Kidney (tissue), 14 donors: ENCODE data around the gene TMEM101. TPM values are rescaled to one million over a fixed set of nuclear protein-coding genes. Genes with fewer than 3 reads are reported as not detected.
A peak's percentile ranks its signal among the peaks of the same experiment; 100 is the strongest.

Source experiments
- DNase-seq, 5 donors: peaks; one replicate each; pipeline ENCODE4 v3.0.0-alpha.2; 2013 to 2020
- FAIRE-seq: peaks from 2 replicates; lab custom pipeline; 2012; peaks lifted over from hg19 to GRCh38; lab: Jason Lieb, UNC
- H3K27ac ChIP-seq, 2 donors: one replicate each; pipeline ENCODE4 v1.7.0; 2013; ENCODE audit warnings: low read depth in 2 of 2, low read length in 2 of 2, inconsistent platforms in 1 of 2
- H3K27me3 ChIP-seq: one replicate; pipeline ENCODE4 v1.7.1; 2013; ENCODE audit warnings: low read length, inconsistent platforms; ENCODE audit not compliant: control insufficient read depth, insufficient read depth
- H3K36me3 ChIP-seq, 3 donors: one replicate each; pipeline versions ENCODE4 v1.7.0 to v1.7.1; 2013; ENCODE audit warnings: low read length in 3 of 3, control low read depth in 1 of 3, inconsistent platforms in 1 of 3; ENCODE audit not compliant: insufficient read depth in 3 of 3, control insufficient read depth in 2 of 3
- H3K4me1 ChIP-seq, 3 donors: one replicate each; pipeline versions ENCODE4 v1.7.0 to v1.7.1; 2013; ENCODE audit warnings: low read length in 3 of 3, inconsistent platforms in 1 of 3, low read depth in 1 of 3; ENCODE audit not compliant: control insufficient read depth in 2 of 3, insufficient read depth in 2 of 3
- H3K4me3 ChIP-seq, 3 donors: one replicate each; pipeline versions ENCODE4 v1.7.0 to v1.8.1; 2013; ENCODE audit warnings: low read length in 3 of 3, control low read depth in 1 of 3, inconsistent platforms in 1 of 3
- H3K9ac ChIP-seq, 3 donors: one replicate each; pipeline versions ENCODE4 v1.7.0 to v1.7.1; 2013; ENCODE audit warnings: low read length in 3 of 3, control low read depth in 1 of 3, inconsistent platforms in 1 of 3
- H3K9me3 ChIP-seq, 3 donors: one replicate each; pipeline versions ENCODE4 v1.7.0 to v1.7.1; 2013; ENCODE audit warnings: low read length in 3 of 3, control low read depth in 1 of 3, inconsistent platforms in 1 of 3; ENCODE audit not compliant: control insufficient read depth in 2 of 3, insufficient read depth in 1 of 3
- intact Hi-C: fragments of 100-400 bp; cut with DNase I; formaldehyde crosslinking; loops from one replicate; pipeline ENCODE4 v1.11.1; 2022
- polyA plus RNA-seq: library from polyadenylated mRNA; stranded (reverse); fragments of 350-450 nt; fragmentation: Illumina TruSeq; extraction: RNeasy Lipid Tissue Mini Kit (QIAGEN cat#74804); gene quantifications from one replicate; pipeline ENCODE4 v1.2.3, GENCODE V29; 2014; ENCODE audit warnings: low read depth, low replicate concordance; ENCODE audit not compliant: insufficient read depth
- total RNA-seq: library from RNA; stranded (reverse); fragmentation: NEBNext Ultra II Directional; extraction: Animal tissue kit (Norgen Biotek cat#: 25700); gene quantifications from one replicate; pipeline ENCODE4 v1.2.1, GENCODE V29; 2021
- TF ChIP-seq, protein P1 (sequence below): IDR thresholded peaks from 3 replicates; pipeline ENCODE4 v1.5.1; 2012; ENCODE audit warnings: mild to moderate bottlenecking, moderate library complexity, borderline replicate concordance; ENCODE audit not compliant: insufficient read depth; ENCODE audit errors: extremely low read depth
- donor health status: control.
- donor health status: control.
- donor health status: control.
- donor health status: control.
- donor health status: control.
- donor health status: DM: yes; HTN: yes; CAD: no.
- donor health status: Normal renal cell carcinoma (clear cell type).

TMEM101 gene
- total and polyA plus RNA-seq, 2 donors from 2014 or later: 31.2 to 111 TPM

DNA sequence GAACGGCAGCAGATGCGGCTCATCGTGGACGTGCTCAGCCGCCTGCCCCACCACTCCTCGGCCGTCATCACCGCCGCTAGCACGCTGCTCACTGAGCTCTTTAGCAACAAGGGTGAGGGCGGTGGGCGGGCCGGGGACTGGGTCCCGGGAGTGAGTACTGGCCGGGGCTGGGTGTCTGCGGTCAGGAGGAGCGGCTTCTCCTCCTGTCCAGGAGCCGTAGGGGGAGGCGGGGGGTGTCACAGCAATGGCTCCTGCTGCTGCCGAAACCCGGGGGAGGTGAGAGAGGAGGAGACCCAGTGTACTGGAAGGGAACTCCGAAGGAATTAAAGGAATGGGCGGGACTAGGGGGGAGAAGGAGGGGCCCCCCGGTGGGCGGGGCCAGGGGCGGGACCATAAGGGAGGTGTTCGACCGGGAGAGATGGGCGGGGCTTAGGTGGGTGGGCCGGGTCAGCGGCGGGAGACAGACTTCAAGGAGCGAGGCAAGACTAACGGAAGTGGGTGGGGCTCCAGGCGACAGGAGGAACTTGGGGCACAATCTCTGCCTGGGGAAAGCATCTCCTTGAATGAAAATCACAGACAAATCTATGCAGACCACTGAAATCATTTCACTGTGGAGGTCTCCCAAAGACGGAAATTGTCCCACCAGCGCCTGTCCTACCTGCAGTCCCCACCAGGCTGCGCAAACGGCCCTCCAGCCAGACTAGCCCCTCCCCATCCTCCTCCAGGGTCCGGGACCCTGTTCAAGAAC is 8.0 kb downstream of the TMEM101 start:
- Histone ChIP-seq H3K27me3 (peaks cover 8% of the 10 kb centered on the region), H3K36me3 (peaks cover 0 to 9% (median 7%) of the 10 kb centered on the region in 3 donors), H3K4me3 (peak overlapping the region; percentile 70 to 75 (median 70)), H3K9me3 (no peaks in the 10 kb centered on the region), H3K4me1 (peaks cover 0 to 29% (median 0%) of the 10 kb centered on the region in 3 donors), H3K9ac (peak overlapping the region in 2 of 3 donors; percentile 56 to 60), H3K27ac (peak overlapping the region; percentile 41 to 74)
- intact Hi-C loops: no loop called here
- peak; percentile 97 to 100 (median 98) for DNase-seq
- TF ChIP-seq, protein P1, sequence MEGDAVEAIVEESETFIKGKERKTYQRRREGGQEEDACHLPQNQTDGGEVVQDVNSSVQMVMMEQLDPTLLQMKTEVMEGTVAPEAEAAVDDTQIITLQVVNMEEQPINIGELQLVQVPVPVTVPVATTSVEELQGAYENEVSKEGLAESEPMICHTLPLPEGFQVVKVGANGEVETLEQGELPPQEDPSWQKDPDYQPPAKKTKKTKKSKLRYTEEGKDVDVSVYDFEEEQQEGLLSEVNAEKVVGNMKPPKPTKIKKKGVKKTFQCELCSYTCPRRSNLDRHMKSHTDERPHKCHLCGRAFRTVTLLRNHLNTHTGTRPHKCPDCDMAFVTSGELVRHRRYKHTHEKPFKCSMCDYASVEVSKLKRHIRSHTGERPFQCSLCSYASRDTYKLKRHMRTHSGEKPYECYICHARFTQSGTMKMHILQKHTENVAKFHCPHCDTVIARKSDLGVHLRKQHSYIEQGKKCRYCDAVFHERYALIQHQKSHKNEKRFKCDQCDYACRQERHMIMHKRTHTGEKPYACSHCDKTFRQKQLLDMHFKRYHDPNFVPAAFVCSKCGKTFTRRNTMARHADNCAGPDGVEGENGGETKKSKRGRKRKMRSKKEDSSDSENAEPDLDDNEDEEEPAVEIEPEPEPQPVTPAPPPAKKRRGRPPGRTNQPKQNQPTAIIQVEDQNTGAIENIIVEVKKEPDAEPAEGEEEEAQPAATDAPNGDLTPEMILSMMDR: peak; percentile 47
- FAIRE-seq: no peak

DNA sequence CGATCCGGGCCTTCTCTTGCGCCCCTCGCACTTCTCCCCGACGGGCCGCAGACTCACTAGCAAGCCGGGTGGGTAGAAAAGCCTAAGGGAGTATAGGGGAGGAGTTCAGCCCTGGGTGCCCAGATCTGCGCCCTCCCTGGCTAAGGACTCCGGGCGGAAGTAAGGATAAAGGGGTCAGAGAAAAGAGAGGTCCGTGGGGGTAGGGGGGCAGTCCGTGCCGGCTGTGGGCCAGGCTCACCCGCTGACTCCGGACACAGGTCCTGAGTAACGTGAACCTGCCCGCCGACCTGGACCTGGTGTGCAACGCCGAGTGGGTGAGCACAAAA is 8.5 kb downstream of the TMEM101 start:
- peaks cover 0 to 33% (median 0%) of the 10 kb centered on the region in 3 donors for H3K4me1 ChIP-seq
- peaks cover 0 to 9% (median 7%) of the 10 kb centered on the region in 3 donors for H3K36me3 ChIP-seq
- peak overlapping the region in 2 of 3 donors; percentile 43 to 46 for H3K9ac ChIP-seq
- DNase-seq (peak in 1 of 5 donors; percentile 26), FAIRE-seq (no peak)
- H3K27me3 ChIP-seq: peaks cover 8% of the 10 kb centered on the region
- H3K27ac ChIP-seq: peak overlapping the region; percentile 11 to 71
- H3K9me3 ChIP-seq: no peaks in the 10 kb centered on the region
- intact Hi-C loops: no loop called here
- TF ChIP-seq, protein P1: no peak
- peak overlapping the region in 2 of 3 donors; percentile 50 to 75 for H3K4me3 ChIP-seq

DNA sequence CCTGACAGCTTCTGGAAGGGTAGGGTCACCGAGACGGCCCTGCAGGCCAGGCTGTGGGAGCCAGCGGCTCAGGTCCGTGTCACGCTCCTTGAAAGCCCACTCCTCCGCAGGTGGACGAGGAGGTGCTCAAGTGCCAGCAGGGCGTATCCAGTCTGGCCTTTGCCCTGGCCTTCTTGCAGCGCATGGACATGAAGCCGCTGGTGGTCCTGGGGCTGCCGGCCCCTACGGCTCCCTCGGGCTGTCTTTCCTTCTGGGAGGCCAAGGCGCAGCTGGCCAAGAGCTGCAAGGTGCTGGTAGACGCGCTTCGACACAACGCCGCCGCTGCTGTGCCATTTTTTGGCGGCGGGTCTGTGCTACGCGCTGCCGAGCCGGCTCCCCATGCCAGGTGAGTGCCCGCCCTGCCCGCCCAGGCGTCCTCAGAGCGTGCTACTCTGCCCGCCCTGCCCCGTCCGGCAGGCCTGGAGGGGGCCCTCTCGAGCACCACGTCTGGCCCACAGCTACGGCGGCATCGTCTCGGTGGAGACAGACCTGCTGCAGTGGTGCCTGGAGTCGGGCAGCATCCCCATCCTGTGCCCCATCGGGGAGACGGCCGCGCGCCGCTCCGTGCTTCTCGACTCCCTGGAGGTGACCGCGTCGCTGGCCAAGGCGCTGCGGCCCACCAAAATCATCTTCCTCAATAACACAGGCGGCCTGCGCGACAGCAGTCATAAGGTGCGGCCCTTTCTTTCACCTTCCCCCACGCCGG is 9.1 kb downstream of the TMEM101 start:
- Histone ChIP-seq H3K36me3 (peaks cover 0 to 9% (median 7%) of the 10 kb centered on the region in 3 donors), H3K4me1 (peaks cover 0 to 33% (median 0%) of the 10 kb centered on the region in 3 donors), H3K27ac (peak overlapping the region; percentile 11 to 71), H3K9me3 (no peaks in the 10 kb centered on the region), H3K4me3 (peak overlapping the region in 2 of 3 donors; percentile 50 to 75), H3K27me3 (peaks cover 8% of the 10 kb centered on the region), H3K9ac (peak overlapping the region in 1 of 3 donors; percentile 46)
- FAIRE-seq: no peak
- intact Hi-C loops: no loop called here
- peak in 4 of 5 donors; percentile 42 to 88 (median 68) for DNase-seq
- TF ChIP-seq, protein P1: no peak
